DMS53 treated with DMSO at 0.1 percent for 48 hours (cell line): ENCODE results near the gene DNAJB2.
"Not testable (repeated sequence)": the region's sequence is repeated elsewhere in the genome, so short reads cannot be mapped to it uniquely, and the experiment has no call there.

Experiments used
- DNase-seq: peaks from one replicate; lab custom pipeline; 2025; ENCODE audit not compliant: unreplicated experiment; lab: John Stamatoyannopoulos, UW

Gene DNAJB2

GRCh38 chr2:219298759-219299371 lies 19.7 kb downstream of the DNAJB2 start:
- peak; percentile 55 for DNase-seq

- DNase-seq: no peak
These were observed 20.2 kb downstream of the DNAJB2 start for GRCh38 chr2:219299372-219299760.

GRCh38 chr2:219300022-219300421 lies 20.9 kb downstream of the DNAJB2 start:
- no peak for DNase-seq

GRCh38 chr2:219302412-219302968 lies 23.3 kb downstream of the DNAJB2 start:
- DNase-seq: no peak

- no peak for DNase-seq
These were observed 25.1 kb downstream of the DNAJB2 start for GRCh38 chr2:219304223-219304622.

GRCh38 chr2:219306047-219306446 lies 26.9 kb downstream of the DNAJB2 start:
- DNase-seq: no peak

GRCh38 chr2:219308142-219309101 lies 29.3 kb downstream of the DNAJB2 start:
- peak; percentile 33 for DNase-seq

- DNase-seq: peak; percentile 17
These were observed 30.1 kb downstream of the DNAJB2 start, which contains the start of gene PTPRN for GRCh38 chr2:219309278-219309677. Gene PTPRN, minus strand, starts transcription at chr2:219309401. Its CDS starts 69 bp downstream, at chr2:219309332.

GRCh38 chr2:219312683-219313263 lies 33.6 kb downstream of the DNAJB2 start:
- DNase-seq: not testable (repeated sequence)

- no peak for DNase-seq
These were observed 35.8 kb downstream of the DNAJB2 start for GRCh38 chr2:219314804-219315468.

- no peak for DNase-seq
These were observed 44.3 kb downstream of the DNAJB2 start for GRCh38 chr2:219323434-219323833.

- DNase-seq: no peak
These were observed 46.0 kb downstream of the DNAJB2 start for GRCh38 chr2:219325136-219325535.

GRCh38 chr2:219325657-219326315 lies 46.6 kb downstream of the DNAJB2 start:
- DNase-seq: no peak

GRCh38 chr2:219327719-219328118 lies 48.6 kb downstream of the DNAJB2 start:
- no peak for DNase-seq

GRCh38 chr2:219331560-219332213 lies 52.5 kb downstream of the DNAJB2 start:
- DNase-seq: no peak

- no peak for DNase-seq
These were observed 53.4 kb downstream of the DNAJB2 start, which contains the start of gene RESP18 for GRCh38 chr2:219332542-219332941. Gene RESP18, minus strand, starts transcription at chr2:219332744.

GRCh38 chr2:219334076-219334475 lies 54.9 kb downstream of the DNAJB2 start:
- no peak for DNase-seq

GRCh38 chr2:219335373-219335786 lies 56.2 kb downstream of the DNAJB2 start:
- no peak for DNase-seq
